Spinal cord (tissue), 10 donors: ENCODE measurements around the gene STRIP1. TPM values are rescaled to one million over a fixed set of nuclear protein-coding genes. Genes with fewer than 3 reads are reported as not detected.

Experiments used
- DNase-seq, 6 donors: peaks; one replicate each; pipeline versions ENCODE4 v3.0.0 to v3.0.0-alpha.2; 2013 to 2015; ENCODE audit warnings: low spot score in 6 of 6, low read depth in 4 of 6
- H3K27ac ChIP-seq: one replicate; pipeline ENCODE4 v1.5.1; 2013; ENCODE audit warnings: low read depth, low read length, control low read depth
- H3K27me3 ChIP-seq: one replicate; pipeline ENCODE4 v1.6.1; 2013; ENCODE audit warnings: low read length; ENCODE audit not compliant: control insufficient read depth, insufficient read depth
- H3K36me3 ChIP-seq: one replicate; pipeline ENCODE4 v1.6.1; 2013; ENCODE audit warnings: low read length; ENCODE audit not compliant: control insufficient read depth, insufficient read depth
- H3K4me1 ChIP-seq: one replicate; pipeline ENCODE4 v1.6.1; 2013; ENCODE audit warnings: low read length; ENCODE audit not compliant: control insufficient read depth, insufficient read depth
- H3K4me3 ChIP-seq: one replicate; pipeline ENCODE4 v1.5.1; 2013; ENCODE audit warnings: low read depth, low read length, control low read depth
- H3K9me3 ChIP-seq: one replicate; pipeline ENCODE4 v1.6.1; 2013; ENCODE audit warnings: low read length; ENCODE audit not compliant: control insufficient read depth, insufficient read depth
- WGBS: methylation state at CpG from one replicate; pipeline ENCODE4 v1.1.5; 2013; ENCODE audit warnings: missing lambda C conversion rate; ENCODE audit not compliant: insufficient coverage; 5-methylcytosine and 5-hydroxymethylcytosine counted together
- polyA plus RNA-seq, 2 donors: library from polyadenylated mRNA; unstranded; fragments of 120-200 nt; gene quantifications; one replicate each; pipeline ENCODE4 v1.2.1, GENCODE V29; 2013; ENCODE audit not compliant: insufficient read length in 2 of 2
- total RNA-seq, 2 donors: library from RNA; depleted of rRNA in 1 of 2; stranded (reverse); fragments of 120-200 nt in 1 of 2; fragments of >200 nt in 1 of 2; gene quantifications; one replicate each; pipeline versions ENCODE4 v1.2.3 to v1.2.4, GENCODE V29; 2013 to 2014
- donor health status: healthy.

Gene STRIP1
- total and polyA plus RNA-seq, 4 donors, result 63.3 to 85.8 (median 71.0) TPM

DNA sequence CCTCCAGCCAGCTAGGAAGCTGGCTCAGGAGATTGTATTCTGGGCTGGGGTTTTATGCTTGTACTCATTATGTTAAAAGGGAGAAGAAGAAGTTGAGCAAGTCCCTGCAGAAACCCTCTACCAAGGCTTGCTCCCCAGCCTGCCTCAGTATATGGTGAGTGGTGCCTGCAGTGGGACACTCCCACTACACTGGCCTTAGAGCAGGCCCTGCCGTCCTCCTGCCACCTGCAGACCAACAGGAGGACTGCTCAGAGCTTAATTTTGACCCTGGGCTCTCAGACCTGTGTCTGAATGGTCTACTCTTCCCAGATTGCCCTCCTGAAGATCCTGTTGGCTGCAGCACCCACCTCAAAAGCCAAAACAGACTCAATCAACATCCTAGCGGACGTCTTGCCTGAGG lies 13.0 kb downstream of the STRIP1 start:
- Histone ChIP-seq H3K4me3 (no peak overlapping the region), H3K27me3 (no peaks in the 10 kb centered on the region), H3K9me3 (no peaks in the 10 kb centered on the region), H3K27ac (no peak overlapping the region), H3K36me3 (peaks cover 84% of the 10 kb centered on the region), H3K4me1 (no peaks in the 10 kb centered on the region)
- WGBS, result 29% methylated on average over 1 of the region's 3 CpGs
- DNase-seq, result no peak

- no peak for DNase-seq
- Histone ChIP-seq H3K27ac (no peak overlapping the region), H3K4me1 (no peaks in the 10 kb centered on the region), H3K9me3 (no peaks in the 10 kb centered on the region), H3K36me3 (peaks cover 87% of the 10 kb centered on the region), H3K4me3 (no peak overlapping the region), H3K27me3 (no peaks in the 10 kb centered on the region)
- WGBS, result 93% methylated on average over 5 of the region's 5 CpGs
Observed at GRCh38 chr1:110048240-110048639, 13.8 kb downstream of the STRIP1 start.

DNA sequence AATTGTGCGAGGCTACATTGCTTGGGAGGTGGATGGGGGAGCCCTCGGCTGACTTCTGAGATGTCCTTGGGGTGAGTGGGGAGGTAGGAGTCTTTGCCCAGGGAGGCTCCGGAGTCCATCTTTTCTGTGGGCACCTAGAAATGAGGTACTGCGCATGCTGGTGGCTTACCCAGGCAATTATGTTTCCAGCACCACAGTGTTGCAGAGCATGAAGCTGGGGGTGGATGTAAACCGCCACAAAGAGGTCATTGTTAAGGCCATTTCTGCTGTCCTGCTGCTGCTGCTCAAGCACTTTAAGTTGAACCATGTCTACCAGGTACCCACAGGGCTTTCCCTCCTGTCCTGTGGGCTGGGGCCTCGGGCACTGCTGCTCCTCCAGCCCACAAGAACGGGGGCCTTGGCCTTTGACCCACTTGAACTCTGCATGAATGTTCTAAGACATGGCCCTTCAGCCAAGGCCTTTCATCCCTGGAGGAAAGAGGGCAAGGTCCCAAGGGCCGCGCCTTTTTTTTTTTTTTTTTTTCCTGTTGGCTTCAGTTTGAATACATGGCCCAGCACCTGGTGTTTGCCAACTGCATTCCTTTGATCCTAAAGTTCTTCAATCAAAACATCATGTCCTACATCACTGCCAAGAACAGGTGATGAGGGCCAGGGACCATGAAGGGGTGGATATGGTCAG lies 14.6 kb downstream of the STRIP1 start:
- Histone ChIP-seq H3K27ac (no peak overlapping the region), H3K27me3 (no peaks in the 10 kb centered on the region), H3K4me3 (no peak overlapping the region), H3K36me3 (peaks cover 87% of the 10 kb centered on the region), H3K4me1 (no peaks in the 10 kb centered on the region), H3K9me3 (no peaks in the 10 kb centered on the region)
- WGBS, result 94% methylated on average over 7 of the region's 9 CpGs
- no peak for DNase-seq

- Histone ChIP-seq H3K4me3 (no peak overlapping the region), H3K27ac (no peak overlapping the region), H3K36me3 (peaks cover 94% of the 10 kb centered on the region), H3K4me1 (no peaks in the 10 kb centered on the region), H3K27me3 (no peaks in the 10 kb centered on the region), H3K9me3 (no peaks in the 10 kb centered on the region)
- no peak for DNase-seq
- WGBS, result 88% methylated on average over 3 of the region's 11 CpGs
Observed at GRCh38 chr1:110049801-110050601, 15.6 kb downstream of the STRIP1 start.

GRCh38 chr1:110050602-110051261 lies 16.3 kb downstream of the STRIP1 start:
- H3K4me1 ChIP-seq, result no peaks in the 10 kb centered on the region
- no peak overlapping the region for H3K4me3 ChIP-seq
- H3K27ac ChIP-seq, result no peak overlapping the region
- H3K9me3 ChIP-seq, result no peaks in the 10 kb centered on the region
- WGBS, result 83% methylated on average over 3 of the region's 4 CpGs
- no peaks in the 10 kb centered on the region for H3K27me3 ChIP-seq
- no peak for DNase-seq
- peaks cover 96% of the 10 kb centered on the region for H3K36me3 ChIP-seq

DNA sequence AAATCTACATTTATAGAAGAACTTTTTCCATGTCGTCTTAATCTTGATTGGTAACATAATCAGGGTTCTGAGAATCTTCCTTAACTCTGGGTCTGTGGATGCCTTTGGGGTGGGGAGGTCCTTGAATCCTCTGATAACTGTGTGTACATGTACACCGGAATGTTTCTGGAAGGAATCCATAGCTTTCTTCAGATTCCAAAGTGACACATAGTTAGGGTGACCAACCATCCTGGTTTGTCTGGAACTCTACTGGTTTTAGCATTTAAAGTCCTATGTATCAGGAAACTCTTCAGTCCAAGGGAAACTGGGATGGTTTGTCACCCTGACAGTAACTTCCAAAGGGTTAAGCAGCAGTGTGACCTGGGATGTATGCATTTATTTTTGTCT lies 16.8 kb downstream of the STRIP1 start:
- peaks cover 95% of the 10 kb centered on the region for H3K36me3 ChIP-seq
- no peaks in the 10 kb centered on the region for H3K9me3 ChIP-seq
- no peak overlapping the region for H3K4me3 ChIP-seq
- no peaks in the 10 kb centered on the region for H3K27me3 ChIP-seq
- WGBS, result no CpG with 5 or more reads among the region's 2 CpGs
- no peak overlapping the region for H3K27ac ChIP-seq
- H3K4me1 ChIP-seq, result no peaks in the 10 kb centered on the region
- no peak for DNase-seq

DNA sequence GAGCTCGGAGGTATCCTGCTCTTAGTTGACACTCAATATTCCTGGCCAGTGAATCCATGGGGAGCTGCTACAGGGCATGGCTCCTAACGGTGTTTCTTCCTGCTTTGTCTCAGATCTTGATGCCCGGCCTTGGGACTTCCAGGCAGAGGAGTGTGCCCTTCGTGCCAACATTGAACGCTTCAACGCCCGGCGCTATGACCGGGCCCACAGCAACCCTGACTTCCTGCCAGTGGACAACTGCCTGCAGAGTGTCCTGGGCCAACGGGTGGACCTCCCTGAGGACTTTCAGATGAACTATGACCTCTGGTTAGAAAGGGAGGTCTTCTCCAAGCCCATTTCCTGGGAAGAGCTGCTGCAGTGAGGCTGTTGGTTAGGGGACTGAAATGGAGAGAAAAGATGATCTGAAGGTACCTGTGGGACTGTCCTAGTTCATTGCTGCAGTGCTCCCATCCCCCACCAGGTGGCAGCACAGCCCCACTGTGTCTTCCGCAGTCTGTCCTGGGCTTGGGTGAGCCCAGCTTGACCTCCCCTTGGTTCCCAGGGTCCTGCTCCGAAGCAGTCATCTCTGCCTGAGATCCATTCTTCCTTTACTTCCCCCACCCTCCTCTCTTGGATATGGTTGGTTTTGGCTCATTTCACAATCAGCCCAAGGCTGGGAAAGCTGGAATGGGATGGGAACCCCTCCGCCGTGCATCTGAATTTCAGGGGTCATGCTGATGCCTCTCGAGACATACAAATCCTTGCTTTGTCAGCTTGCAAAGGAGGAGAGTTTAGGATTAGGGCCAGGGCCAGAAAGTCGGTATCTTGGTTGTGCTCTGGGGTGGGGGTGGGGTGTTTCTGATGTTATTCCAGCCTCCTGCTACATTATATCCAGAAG lies 19.4 kb downstream of the STRIP1 start:
- no peak overlapping the region for H3K4me3 ChIP-seq
- no peaks in the 10 kb centered on the region for H3K4me1 ChIP-seq
- H3K36me3 ChIP-seq, result peaks cover 97% of the 10 kb centered on the region
- no peak overlapping the region for H3K27ac ChIP-seq
- H3K9me3 ChIP-seq, result no peaks in the 10 kb centered on the region
- no peaks in the 10 kb centered on the region for H3K27me3 ChIP-seq
- 70% methylated on average over 14 of the region's 16 CpGs for WGBS
- peak in 2 of 6 donors; percentile 69 to 83 for DNase-seq

DNA sequence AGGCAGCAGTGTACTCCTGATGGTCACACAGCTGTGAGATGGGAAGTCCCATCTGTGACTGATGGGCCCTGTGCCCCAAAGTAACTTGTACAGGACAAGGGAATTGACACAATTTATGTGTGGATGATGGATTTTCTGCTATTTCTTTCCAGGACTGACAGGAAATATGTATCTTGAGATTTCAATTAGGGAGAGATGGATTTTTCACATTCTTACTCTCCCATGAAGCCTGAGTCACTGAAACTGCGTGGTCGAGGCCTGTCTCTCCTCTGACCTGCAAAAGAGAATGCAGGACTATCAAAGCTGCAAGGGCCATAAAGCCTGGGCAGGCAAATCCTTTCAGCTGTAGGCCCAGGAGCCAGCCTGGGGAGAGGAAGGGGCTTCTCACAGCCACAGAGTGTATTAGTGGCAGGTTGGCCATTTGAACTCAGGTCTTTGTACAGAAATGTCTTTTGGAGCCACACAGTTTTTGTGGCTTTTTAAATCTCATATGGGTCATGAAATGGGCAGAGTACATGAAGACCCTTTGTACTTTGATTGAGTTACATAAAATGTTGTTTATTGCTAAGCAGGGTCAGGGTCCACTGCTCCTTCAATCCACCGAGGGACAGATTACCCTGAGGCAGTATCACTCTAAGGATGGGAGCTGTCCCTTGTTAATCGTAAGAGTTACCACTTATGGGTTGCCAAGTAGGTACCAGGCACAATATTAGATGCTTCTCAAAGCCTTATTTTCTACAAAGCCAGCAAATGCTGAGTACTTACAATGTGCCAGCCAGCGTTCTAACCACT lies 21.3 kb downstream of the STRIP1 start:
- WGBS, result 86% methylated on average over 2 of the region's 5 CpGs
- Histone ChIP-seq H3K36me3 (peaks cover 93% of the 10 kb centered on the region), H3K27me3 (no peaks in the 10 kb centered on the region), H3K9me3 (no peaks in the 10 kb centered on the region), H3K4me3 (no peak overlapping the region), H3K27ac (no peak overlapping the region), H3K4me1 (no peaks in the 10 kb centered on the region)
- no peak for DNase-seq
